Mesenteric fat pad (tissue), 1 donor: ENCODE data around the gene USP32. TPM values are rescaled to one million over a fixed set of nuclear protein-coding genes. Genes with fewer than 3 reads are reported as not detected.
A peak's percentile ranks its signal among the peaks of the same experiment; 100 is the strongest.
"Not testable (repeated sequence)": the region's sequence is repeated elsewhere in the genome, so short reads cannot be mapped to it uniquely, and the experiment has no call there.

ENCODE experiments used
- DNase-seq: peaks from one replicate; pipeline ENCODE4 v3.0.0-alpha.2; 2020; ENCODE audit warnings: low spot score
- total RNA-seq: library from RNA; stranded (reverse); fragmentation: NEBNext Ultra II Directional; extraction: Animal tissue kit (Norgen Biotek cat#: 25700); gene quantifications from one replicate; pipeline ENCODE4 v1.2.1, GENCODE V29; 2021
- donor health status: DM: yes; HTN: yes; CAD: no.

USP32 gene
- total RNA-seq, 1 donor from 2014 or later = 69.6 TPM

DNA sequence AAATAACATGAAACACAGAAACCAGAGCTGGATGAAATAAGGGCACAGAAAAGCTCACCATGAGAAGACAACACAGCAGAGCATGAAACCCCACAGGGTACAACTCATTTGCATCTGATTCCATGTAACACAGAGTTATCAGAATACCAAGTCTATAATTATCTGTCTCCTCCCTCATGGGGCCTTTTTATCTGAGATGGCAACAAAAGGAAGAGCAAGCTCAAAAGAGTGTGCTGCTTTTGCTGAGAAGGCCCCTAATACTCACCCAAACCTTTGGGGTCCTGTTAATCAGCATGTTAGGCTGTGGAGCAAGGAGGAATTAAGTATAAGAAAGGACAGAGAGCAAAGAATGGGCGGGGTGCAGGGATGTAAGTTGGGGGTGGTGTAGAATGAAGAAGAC, 205.6 kb downstream of the USP32 start:
- not testable (repeated sequence) for DNase-seq

DNA sequence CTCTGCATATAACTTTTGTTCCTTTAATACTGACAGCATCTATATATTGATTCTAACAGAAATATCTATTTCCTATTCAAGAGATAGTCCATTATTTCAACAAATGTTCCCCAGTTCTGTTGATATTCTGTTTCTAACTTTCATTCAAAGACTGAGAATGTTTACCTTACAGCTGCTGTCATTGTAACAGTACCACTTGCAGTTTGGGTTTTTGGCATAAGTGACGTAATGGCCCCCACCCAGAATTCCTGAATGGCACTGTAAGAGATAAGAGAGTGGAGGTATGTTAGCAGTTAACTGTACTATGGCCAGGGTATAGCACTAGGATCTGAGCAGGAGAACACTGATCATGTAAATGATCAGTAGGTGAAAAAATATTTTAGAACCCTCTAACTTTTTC, 211.6 kb downstream of the USP32 start:
- DNase-seq = not testable (repeated sequence)

DNA sequence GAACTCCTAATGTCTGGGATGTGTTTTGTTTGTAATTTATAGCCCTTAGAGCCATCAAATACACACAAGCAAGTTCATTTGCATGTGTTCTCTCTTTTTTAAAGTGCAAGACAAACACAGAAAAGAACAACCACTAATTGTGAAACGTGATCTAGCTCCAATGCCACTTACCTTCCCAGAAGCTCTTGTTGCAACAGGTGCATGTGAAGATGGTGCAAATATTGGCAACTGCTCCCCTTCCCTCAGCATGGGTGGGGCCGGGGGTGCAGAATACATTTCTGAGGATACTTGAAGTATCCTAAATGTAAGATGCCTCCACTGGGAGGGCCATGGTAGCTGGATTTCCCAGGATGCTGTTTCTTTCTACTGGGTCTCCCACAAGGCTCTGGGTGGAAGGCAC, 213.8 kb downstream of the USP32 start:
- not testable (repeated sequence) for DNase-seq

DNA sequence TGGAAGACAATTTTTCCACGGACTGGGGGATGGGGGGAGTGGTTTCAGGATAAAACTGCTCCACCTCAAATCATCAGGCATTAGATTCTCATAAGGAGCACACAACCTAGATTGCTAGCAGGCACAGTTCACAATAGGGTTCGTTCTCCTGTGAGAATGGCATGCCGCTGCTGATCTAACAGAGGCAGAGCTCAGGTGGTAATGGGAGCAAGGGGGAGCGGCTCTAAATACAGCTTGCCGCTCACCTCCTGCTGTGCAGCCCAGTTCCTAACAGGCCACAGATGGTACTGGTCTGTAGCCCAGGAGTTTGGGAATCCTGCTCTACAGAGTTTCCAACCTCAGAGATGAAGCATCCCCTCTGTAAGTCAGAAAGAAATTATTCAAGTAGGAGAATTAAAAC, 215.2 kb downstream of the USP32 start:
- not testable (repeated sequence) for DNase-seq

DNA sequence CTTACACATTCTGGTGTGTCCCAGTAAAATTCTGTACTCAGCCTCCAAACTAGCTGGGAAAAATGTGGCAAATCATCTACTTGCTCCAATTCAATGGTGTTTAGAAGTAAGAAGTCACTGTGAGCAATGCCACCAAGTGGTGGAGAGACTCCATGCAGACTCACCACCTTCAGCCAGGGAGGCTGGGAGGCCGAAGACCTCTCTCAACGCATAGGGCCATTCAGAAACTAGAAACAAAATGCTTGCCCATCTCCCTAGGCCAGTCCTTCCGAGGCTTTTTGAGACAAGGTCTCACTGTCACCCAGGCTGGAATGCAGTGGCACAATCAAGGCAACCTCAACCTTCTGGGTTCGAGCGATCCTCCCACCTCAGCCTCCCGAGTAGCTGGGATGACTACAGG, 217.2 kb downstream of the USP32 start:
- not testable (repeated sequence) for DNase-seq

DNA sequence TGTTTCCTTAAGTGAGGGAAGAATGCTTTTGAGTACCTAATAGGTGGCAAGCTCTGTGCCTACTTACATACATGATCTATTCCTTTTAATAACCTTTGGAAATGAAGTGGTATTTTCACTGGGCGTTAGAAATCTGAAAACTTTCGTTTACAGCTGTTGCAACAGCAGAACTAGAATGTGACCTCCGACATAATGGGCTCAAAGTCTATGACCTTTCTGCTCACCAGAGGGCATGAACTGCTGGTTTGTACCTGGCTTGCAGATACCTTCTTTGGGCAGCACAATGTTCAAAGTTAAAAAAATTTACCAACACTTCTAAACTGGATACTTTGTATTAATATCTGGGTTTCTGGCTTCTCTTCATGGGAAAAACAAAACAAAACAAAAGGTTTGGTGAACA, 217.9 kb downstream of the USP32 start:
- DNase-seq = no peak

DNA sequence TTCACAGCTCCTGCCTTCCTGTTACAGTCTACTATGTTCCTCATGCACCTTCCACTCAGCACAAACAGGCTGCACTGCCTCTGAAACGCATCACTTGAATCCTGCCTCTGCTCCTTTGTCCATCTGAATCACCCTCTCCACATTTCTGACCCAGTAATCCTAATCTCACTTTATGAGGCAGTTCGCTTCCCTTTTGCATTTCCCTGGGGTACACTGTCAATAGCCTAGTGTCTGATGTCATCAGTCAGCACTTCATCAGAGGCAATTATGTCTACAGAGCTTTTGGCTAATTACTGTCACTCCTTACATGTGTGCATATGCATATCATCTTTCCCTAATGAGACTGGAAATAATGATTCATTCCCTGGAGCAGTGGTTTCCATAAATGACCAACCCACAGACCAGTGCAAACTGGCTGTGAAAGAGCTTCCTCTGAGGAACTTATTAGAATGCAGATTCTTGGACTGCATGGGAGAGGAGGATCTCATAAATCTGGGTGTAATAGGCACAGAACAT, 218.6 kb downstream of the USP32 start:
- no peak for DNase-seq

DNA sequence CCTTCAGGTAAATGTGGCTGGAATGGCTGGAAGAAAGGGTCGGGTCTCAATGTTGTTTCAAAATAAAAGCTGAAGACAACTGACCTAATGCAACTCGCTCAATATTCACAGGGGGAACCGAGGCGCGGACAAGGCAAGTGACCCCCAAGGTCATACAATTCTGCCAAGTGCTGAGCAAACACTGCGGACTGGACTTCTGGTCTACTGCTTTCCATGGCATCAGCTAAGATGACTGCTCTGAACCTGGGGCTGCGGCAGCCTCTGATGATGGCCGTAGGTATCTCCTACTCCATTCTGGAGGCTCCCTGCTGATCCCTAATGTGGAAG, 220.2 kb downstream of the USP32 start:
- no peak for DNase-seq

DNA sequence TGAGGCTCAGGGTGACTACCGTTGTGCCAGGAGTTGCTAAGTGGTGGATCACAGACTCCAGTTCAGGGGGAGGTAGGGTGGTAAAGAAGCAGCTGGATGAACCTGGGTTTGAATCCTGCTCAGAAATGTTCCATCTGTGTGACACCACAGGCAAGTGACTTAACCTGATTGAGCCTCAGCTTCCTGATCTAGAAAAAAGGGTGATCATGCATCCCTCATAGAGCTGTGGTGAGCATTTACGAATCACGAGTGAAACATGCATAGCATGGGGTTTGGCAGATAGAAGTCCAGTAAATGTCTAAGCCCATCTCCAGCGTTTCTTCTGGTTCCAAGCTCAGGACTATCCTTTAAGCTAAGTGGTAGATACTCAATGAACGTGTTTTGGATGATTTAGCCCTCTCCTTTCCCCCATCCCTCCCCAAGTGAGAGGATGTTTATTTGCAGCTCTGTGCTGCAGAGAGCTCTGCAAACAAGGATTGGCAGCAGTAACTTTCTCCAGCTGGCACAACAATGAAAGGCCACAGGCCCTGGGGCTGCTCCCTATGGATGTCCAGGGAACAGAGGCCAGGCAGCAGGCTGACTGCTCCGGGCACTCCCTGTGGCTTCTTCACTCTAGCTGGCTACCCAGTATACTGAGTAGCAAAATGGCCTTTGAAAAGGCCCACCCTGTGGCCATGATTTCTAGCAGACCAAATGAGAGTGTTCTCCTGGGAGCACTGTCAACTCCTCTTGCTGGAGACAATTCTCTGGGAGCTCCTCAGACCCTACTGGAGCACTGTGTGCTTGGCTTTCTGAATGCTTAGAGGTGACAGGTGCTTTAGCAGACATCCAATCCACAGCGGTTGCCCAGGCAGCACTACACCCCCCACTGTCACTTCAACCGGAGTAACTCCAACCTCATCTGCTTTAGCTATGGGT, 220.8 kb downstream of the USP32 start:
- DNase-seq = no peak

DNA sequence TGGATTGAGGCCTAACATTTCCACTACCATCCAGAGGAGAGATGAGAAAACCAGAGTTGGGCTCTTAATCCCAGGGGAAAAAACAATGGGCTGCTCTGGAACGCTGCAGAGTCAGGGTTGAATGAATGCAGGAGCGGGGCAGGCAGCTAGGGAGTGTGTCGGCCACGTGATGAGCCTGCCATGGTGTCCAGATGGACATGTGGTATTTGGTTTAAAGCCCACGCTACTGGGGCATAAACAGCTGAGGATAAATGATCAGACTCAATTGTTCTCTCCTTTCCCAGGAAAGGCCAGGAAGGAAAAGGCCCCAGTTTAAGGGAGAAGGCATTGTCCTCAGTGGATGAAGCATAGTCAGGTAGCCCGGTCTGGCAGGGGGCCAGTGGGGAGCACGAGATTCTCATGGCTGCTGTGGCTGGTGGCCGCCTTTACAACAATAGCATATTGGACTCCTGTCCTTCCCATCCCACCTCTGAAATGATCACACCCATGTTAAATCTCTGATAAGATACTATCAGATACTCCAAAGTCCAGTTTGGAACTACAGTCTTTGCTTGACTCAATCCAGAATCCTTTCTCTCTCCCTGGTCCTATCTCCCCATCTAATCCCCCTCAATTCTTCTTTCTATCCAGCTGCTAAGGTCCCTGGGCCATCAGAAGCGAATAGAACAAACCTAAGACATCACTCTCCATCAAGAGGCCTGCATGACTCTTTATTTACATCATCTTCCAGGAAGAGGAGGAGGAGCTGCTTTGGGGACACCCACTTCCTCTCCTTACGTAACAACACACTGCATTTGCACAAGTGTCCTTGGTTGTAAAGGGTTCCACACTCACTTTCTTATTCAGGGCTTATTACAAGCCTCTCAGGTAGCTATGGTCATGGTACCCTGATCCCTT, 221.8 kb downstream of the USP32 start:
- no peak for DNase-seq

DNA sequence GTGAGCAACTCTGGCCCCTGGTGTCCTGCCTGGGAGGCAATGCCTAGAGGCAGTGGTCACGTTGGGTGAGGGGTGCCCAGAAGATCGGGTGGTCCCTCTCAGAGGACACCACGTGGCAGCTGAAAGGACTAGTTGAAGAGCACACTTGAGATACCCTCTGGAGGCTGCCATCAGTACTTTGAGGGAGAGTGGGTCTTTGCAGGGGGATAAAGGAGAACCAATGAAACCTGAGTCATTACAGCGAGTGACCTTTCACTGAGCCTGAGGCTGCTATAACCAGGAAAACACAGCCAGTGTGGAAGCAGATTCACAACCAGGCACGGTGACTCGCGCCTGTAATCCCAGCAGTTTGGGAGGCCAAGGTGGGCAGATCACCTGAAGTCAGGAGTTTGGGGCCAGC, 223.3 kb downstream of the USP32 start:
- DNase-seq = no peak

DNA sequence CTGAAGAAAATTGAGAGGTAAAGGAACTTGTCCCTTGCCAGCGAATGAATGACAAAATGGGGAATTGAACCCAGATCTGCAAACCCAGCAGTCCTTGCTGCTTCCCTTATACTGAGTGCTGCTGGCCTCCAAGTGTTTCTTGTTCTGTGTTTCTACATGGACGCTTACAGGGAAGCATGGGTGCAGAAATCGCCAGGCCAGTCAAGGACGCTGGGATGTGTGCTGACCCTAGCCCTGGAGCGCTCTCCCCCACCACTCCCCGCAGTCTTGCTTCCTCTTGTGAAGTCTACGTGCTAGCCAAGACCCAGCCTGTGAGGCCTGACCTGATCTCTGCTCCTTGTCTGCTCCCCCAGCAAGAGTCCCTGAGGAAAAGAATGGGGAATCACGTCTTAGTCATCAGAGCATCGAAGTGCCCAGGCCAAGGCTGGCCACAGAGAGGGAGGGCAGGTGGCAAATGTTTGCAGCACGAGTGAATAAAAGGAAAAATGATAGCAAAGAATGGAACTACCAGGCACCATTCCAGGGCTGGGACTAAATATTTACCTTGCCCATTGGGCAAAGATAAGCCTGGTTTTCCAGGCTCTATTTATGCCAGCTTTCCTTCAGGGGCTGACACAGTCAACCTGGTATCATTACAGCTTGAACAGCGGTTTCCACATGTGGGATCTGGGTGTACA, 224.7 kb downstream of the USP32 start:
- peak; percentile 41 for DNase-seq

DNA sequence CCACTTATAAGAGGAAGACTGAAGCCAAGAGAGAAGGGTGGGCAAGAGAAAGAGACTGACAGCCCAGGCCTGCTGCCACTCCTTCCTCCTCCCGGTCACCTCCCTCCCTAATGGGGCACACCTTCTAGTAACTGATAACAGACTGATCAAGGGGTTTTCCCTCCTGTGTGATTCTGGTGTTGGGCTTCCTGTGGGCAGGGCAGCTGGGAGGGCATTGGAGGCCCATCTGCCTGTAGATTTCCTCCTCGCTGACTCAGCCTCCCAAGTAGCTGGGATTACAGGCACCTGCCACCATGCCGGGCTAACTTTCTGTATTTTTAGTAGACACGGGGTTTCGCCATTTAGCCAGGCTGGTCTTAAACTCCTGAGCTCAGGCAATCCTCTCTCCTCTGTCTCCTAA, 226.0 kb downstream of the USP32 start:
- no peak for DNase-seq

DNA sequence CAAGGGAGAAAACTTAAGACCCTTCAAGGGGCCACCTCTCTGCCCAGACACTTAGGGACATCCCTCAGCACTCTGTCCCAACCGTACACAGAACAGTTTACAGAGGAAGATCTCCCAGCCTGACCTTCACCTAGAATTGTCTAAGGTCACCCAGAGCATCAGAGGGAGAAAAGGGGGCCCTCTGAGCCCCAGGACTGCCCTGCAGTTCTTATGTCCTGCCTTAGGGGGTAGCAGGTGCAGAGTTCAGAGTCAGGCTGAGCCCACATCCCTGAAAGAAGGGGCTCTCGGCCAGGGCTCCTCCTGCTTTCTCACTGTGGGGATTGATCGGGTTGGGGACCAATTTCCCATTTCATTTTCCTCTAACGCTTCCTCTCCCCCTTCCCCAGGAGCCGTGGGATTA, 226.7 kb downstream of the USP32 start:
- DNase-seq = peak; percentile 41

DNA sequence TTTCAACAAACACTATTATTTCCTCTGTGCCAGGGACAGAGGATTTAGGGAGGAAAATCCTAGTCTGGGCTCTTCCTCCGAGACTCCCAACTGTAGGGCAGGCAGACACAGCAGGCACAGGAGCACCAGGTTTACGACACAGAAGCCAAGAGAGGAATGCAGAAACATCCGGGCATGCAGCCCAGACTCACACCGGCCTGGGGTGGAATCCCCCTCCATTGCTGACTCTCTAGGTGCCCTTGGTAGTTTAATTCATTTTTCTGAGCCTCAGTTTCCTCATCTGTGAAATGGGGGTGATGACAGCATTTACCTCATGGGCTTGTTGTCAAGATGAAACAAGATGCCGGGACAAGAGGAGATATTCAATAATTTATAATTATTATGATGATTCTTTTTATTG, 227.2 kb downstream of the USP32 start:
- DNase-seq = peak; percentile 74

DNA sequence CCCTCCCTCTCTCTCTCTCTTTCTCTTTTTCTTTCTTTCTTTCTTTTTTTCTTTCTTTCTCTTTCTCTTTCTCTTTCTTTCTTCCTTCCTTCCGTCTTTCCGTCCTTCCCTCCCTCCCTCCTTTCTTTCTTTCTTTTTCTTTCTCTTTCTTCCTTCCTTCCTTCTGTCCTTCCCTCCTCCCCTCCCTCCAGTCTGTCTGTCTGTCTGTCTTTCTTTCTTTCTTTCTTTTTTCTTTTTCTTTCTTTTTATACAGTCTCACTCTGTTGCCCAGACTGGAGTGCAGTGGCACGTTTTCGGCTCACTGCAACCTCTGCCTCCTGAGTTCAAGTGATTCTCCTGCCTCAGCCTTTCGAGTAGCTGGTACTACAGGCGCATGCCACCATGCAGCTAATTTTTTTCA, 227.8 kb downstream of the USP32 start:
- no peak for DNase-seq

DNA sequence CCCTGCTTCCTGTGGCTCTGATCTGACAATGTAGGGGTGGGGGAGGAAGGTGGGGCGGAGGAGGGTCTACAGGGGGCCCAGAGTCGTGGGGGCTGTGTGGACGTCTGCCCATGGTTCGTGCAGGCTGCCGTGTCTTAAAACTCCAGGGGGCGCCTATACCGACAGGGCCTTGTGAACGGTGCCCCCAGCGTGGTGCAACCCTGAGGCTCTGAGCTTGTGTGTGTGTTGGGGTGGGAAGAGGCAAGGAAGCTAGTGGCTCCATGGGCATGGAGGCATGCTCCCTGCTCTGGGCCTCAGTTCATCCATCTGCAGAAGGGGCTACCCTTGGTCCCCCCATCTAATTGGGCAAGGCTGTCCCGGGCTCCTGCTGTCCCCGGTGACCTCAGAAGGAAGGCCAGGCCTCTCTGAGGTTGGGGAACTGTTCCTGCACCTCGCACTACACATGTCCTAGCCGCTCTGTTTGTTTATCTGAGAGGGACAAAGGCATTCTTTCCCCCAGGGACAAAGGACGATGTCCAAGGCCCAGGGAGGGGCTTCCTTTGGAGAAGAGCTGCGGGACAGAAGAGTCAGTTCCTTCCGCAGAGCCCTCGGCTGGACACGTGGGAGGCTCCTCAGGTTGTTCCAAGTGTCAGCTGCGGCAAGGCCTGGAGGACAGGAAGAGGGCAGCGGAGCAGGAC, 228.7 kb downstream of the USP32 start:
- DNase-seq = peak; percentile 72

DNA sequence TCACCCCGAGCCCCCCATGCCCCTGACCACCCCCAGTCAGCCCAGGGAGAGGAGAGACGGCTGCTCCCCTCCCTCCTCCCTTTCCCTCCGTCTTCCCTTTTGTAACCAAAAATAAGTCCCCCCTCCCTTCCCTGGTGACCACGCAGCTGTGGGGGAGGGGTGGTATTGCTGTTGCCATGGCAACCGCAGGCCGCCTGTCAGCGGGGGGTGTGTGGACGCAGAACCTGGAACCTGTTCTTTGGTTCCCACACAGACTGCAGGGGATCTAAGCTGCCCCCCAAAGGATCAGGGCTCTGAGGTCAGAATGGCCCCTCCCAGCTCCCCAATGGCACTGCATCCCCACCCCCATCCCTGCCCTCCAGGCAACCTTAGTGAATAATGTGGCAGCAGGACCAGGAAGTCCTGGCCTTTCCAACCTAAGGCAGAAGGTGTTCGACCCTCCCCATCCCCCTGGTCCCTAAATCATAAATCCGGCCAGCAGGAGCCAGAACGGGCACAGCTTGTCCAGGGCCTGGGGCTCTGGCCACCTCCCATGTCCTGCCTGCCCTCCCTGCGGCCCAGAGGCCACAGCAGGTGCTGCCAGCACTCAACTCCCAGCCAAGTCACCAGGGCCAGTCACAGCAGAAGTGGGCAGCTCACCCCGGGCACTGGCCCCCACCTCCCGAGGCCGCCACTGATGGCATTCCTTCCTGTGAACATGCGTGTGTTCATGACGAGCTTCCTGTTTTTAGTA, 230.2 kb downstream of the USP32 start:
- DNase-seq = no peak

DNA sequence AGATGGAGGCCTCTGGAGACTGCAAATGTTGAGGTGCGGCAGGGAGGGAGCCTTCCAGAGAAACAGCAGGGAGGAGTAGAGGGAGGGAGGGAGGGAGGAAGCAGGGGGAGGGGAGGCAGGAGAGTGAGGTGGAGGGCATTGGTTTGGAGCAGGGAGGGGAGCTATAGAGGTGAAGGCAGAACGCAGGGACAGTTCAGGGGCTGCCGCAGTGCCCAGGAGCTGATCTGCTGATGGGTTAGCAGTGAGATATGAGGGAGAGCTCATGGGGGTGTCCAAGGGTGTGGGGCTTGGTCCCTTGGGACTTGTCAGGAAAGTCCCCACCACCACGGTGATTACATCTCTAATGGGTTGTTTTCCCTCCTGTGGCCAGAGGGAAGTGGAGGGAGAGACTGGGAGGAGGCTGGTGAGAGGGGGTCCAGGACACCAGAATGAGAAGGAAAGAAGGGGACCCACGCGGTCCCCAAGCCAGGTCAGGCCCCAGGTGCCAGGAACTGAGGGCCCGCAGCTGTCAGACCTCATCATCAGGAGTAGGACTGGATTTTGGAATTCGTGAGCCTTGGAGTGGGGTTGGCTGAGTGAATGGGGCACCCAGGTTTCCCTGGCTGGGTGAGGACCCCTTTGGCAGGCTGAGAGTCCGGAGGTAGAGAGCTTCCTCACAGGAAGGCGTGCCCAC, 231.0 kb downstream of the USP32 start:
- DNase-seq = no peak

DNA sequence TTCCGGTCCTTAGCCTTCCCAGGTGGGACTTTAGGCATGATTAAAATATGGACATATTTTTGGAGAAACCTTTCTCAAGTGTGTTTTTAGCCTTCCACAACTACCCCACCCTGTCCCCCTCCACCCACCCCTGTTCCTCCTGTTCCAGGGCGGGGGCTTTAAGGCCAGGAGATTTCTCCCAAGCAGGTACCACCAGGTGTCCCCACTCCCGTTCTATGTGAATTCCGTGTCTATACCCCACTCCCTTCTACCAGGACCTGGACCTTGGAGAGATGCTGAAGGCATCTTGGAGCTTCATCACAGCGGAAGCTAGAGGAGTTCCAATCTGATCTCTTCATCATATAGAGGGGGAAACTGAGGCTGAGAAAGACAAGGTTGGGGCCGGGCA, 232.5 kb downstream of the USP32 start:
- no peak for DNase-seq
